ENCODE data around the gene C10orf120.

GRCh38 chr10:122658356-122659049 is 41.1 kb downstream of the C10orf120 start:
- TF ChIP-seq EZH2phosphoT487 (IDR thresholded peaks at IDR 0.05; ENCODE audit: low read depth) (no peak), CTCF (IDR thresholded peaks at IDR 0.05; ENCODE audit: low read depth, low read length) (no peak)

Data from OCI-LY3 (cell line).